ENCODE measurements around the gene SRPK2.

- no peak for TF ChIP-seq CTCF (IDR thresholded peaks at IDR 0.05)
- no peak for TF ChIP-seq TCF7L2 (IDR thresholded peaks at IDR 0.05; ENCODE audit: low read depth, low read length)
- no peak for TF ChIP-seq REST (IDR thresholded peaks at IDR 0.05; ENCODE audit: insufficient read depth in 1 of 2, low read depth in 2 of 2, low read length in 1 of 2)
- no peak for TF ChIP-seq POLR2AphosphoS5 (IDR thresholded peaks at IDR 0.05; ENCODE audit: low read depth, low read length)
- TF ChIP-seq SIN3A (IDR thresholded peaks at IDR 0.05; ENCODE audit: borderline replicate concordance, insufficient read depth, low read depth, low read length) = no peak
Observed at GRCh38 chr7:105365541-105366534, 22.9 kb downstream of the SRPK2 start.
